ENCODE measurements around the gene TBC1D22A. TPM values are rescaled to one million over a fixed set of nuclear protein-coding genes. Genes with fewer than 3 reads are reported as not detected.

Gene TBC1D22A
- polyA plus RNA-seq, 1 experiment: 19.8 TPM

- TF ChIP-seq CTCF (IDR thresholded peaks at IDR 0.05; ENCODE audit: low read depth, low read length): no peak
- ChIA-PET CTCF (no interaction called here), POLR2A (interaction anchor here (0.6 to 0.7 kb wide), 2 partner anchors 10 to 11 kb away, joined by 3 read pairs; no protein-coding TSS in a partner anchor)
- Histone ChIP-seq H3K9me3 (ENCODE audit: control insufficient read depth, insufficient read depth, low read length) (peaks cover 3% of the 10 kb centered on the region; the same call in 1 of the 2 replicates), H3K27me3 (ENCODE audit: control insufficient read depth, insufficient read depth, low read length) (no peaks in the 10 kb centered on the region), H3K4me3 (ENCODE audit: low read depth, low read length) (no peak overlapping the region), H3K27ac (ENCODE audit: low read depth, low read length) (peak overlapping the region; percentile 89)
- DNase-seq (ENCODE audit: low read depth, low spot score): no peak
These were observed 173.3 kb downstream of the TBC1D22A start for GRCh38 chr22:46935506-46936377.

GRCh38 chr22:46936378-46936903, 174.0 kb downstream of the TBC1D22A start:
- H3K9me3 ChIP-seq (ENCODE audit: control insufficient read depth, insufficient read depth, low read length): peaks cover 3% of the 10 kb centered on the region; the same call in 1 of the 2 replicates
- no peak overlapping the region for H3K4me3 ChIP-seq (ENCODE audit: low read depth, low read length)
- ChIA-PET POLR2A (interaction anchor here (0.6 to 0.7 kb wide), 2 partner anchors 9 to 12 kb away, joined by 3 read pairs; no protein-coding TSS in a partner anchor), CTCF (interaction anchor here (1.0 kb wide), 1 partner anchor 91 kb away, joined by 3 read pairs; no protein-coding TSS in a partner anchor)
- H3K27me3 ChIP-seq (ENCODE audit: control insufficient read depth, insufficient read depth, low read length): no peaks in the 10 kb centered on the region
- no peak overlapping the region for H3K27ac ChIP-seq (ENCODE audit: low read depth, low read length)
- DNase-seq (ENCODE audit: low read depth, low spot score): no peak
- TF ChIP-seq CTCF (IDR thresholded peaks at IDR 0.05; ENCODE audit: low read depth, low read length): no peak

GRCh38 chr22:46937185-46937584, 174.7 kb downstream of the TBC1D22A start:
- Histone ChIP-seq H3K27me3 (ENCODE audit: control insufficient read depth, insufficient read depth, low read length) (no peaks in the 10 kb centered on the region), H3K9me3 (ENCODE audit: control insufficient read depth, insufficient read depth, low read length) (peaks cover 3% of the 10 kb centered on the region; the same call in 1 of the 2 replicates), H3K27ac (ENCODE audit: low read depth, low read length) (no peak overlapping the region), H3K4me3 (ENCODE audit: low read depth, low read length) (no peak overlapping the region)
- no peak for TF ChIP-seq CTCF (IDR thresholded peaks at IDR 0.05; ENCODE audit: low read depth, low read length)
- ChIA-PET POLR2A (no interaction called here), CTCF (interaction anchor here (1.0 kb wide), 1 partner anchor 92 kb away, joined by 3 read pairs; no protein-coding TSS in a partner anchor)
- DNase-seq (ENCODE audit: low read depth, low spot score): no peak

GRCh38 chr22:46937939-46938338, 175.5 kb downstream of the TBC1D22A start:
- Histone ChIP-seq H3K27ac (ENCODE audit: low read depth, low read length) (no peak overlapping the region), H3K9me3 (ENCODE audit: control insufficient read depth, insufficient read depth, low read length) (peaks cover 3% of the 10 kb centered on the region; the same call in 1 of the 2 replicates), H3K4me3 (ENCODE audit: low read depth, low read length) (no peak overlapping the region), H3K27me3 (ENCODE audit: control insufficient read depth, insufficient read depth, low read length) (no peaks in the 10 kb centered on the region)
- DNase-seq (ENCODE audit: low read depth, low spot score): no peak
- TF ChIP-seq CTCF (IDR thresholded peaks at IDR 0.05; ENCODE audit: low read depth, low read length): no peak
- CTCF ChIA-PET: no interaction called here
- POLR2A ChIA-PET: no interaction called here

Data from AG04450 (cell line).